ENCODE data around the gene GNG7. TPM values are rescaled to one million over a fixed set of nuclear protein-coding genes. Genes with fewer than 3 reads are reported as not detected.

Gene GNG7
- total RNA-seq, 4 donors from 2014 or later, result 0.57 to 3.8 (median 1.6) TPM

- intact Hi-C loops (cut with DNase I), result loop anchor here (5.0 kb wide), 1 partner anchor 65 kb away; no protein-coding TSS in a partner anchor
- TF ChIP-seq POLR2A (IDR thresholded peaks at IDR 0.05) (peak in 1 of 4 donors; percentile 14), CTCF (IDR thresholded peaks at IDR 0.05) (peak in 1 of 6 experiments; percentile 1)
- peaks cover 28 to 59% (median 37%) of the 10 kb centered on the region in 3 donors for H3K4me1 ChIP-seq
- H3K9me3 ChIP-seq, result no peaks in the 10 kb centered on the region
- peak overlapping the region; percentile 90 to 96 (median 91) for H3K27ac ChIP-seq
- H3K4me3 ChIP-seq, result peak overlapping the region; percentile 64 to 94 (median 88)
- H3K27me3 ChIP-seq, result no peaks in the 10 kb centered on the region
- peaks cover 0 to 10% (median 0%) of the 10 kb centered on the region in 3 donors for H3K36me3 ChIP-seq
- 5 to 8% methylated on average over 8 to 17 of the region's 27 CpGs for WGBS, 2 donors
- DNase-seq, result no peak
These were observed 225.3 kb downstream of the GNG7 start for GRCh38 chr19:2477141-2477710.

GRCh38 chr19:2476451-2477140 lies 225.9 kb downstream of the GNG7 start:
- Histone ChIP-seq H3K4me1 (peaks cover 28 to 59% (median 37%) of the 10 kb centered on the region in 3 donors), H3K27ac (peak overlapping the region; percentile 90 to 96 (median 91)), H3K36me3 (peaks cover 0 to 10% (median 0%) of the 10 kb centered on the region in 3 donors), H3K9me3 (no peaks in the 10 kb centered on the region), H3K4me3 (peak overlapping the region; percentile 64 to 94 (median 88)), H3K27me3 (no peaks in the 10 kb centered on the region)
- TF ChIP-seq CTCF (IDR thresholded peaks at IDR 0.05) (no peak), POLR2A (IDR thresholded peaks at IDR 0.05) (no peak)
- no peak for DNase-seq
- intact Hi-C loops (cut with DNase I), result loop anchor here (5.0 kb wide), 1 partner anchor 66 kb away; no protein-coding TSS in a partner anchor
- 0 to 1% methylated on average over 8 to 19 of the region's 42 CpGs for WGBS, 2 donors

- no peaks in the 10 kb centered on the region for H3K9me3 ChIP-seq
- H3K4me3 ChIP-seq, result peak within 1 kb of the TSS; percentile 64 to 94 (median 88)
- WGBS, 2 donors, result 0 to 2% methylated on average over 22 to 25 of the region's 70 CpGs
- no peaks in the 10 kb centered on the region for H3K27me3 ChIP-seq
- peak; percentile 88 for DNase-seq
- peaks cover 28 to 59% (median 37%) of the 10 kb centered on the region in 3 donors for H3K4me1 ChIP-seq
- H3K36me3 ChIP-seq, result peaks cover 0 to 10% (median 0%) of the 10 kb centered on the region in 3 donors
- TF ChIP-seq POLR2A (IDR thresholded peaks at IDR 0.05), result peak; percentile 70 to 100 (median 100)
- peak in 4 of 6 experiments; percentile 6 to 30 (median 18) for TF ChIP-seq CTCF (IDR thresholded peaks at IDR 0.05)
- intact Hi-C loops (cut with DNase I), result loop anchor here (2.0 to 5.0 kb wide), 2 partner anchors 66 to 135 kb away; no protein-coding TSS in a partner anchor
- H3K27ac ChIP-seq, result peak within 1 kb of the TSS; percentile 90 to 96 (median 91)
These were observed 226.6 kb downstream of the GNG7 start, which contains the start of gene GADD45B for GRCh38 chr19:2475702-2476450. Gene GADD45B (plus strand): TSS chr19:2476127. CDS start chr19:2476359, 232 bp downstream.

GRCh38 chr19:2475018-2475701 lies 227.3 kb downstream of the GNG7 start:
- Histone ChIP-seq H3K27ac (peak overlapping the region; percentile 90 to 96 (median 91)), H3K36me3 (peaks cover 0 to 10% (median 0%) of the 10 kb centered on the region in 3 donors), H3K9me3 (no peaks in the 10 kb centered on the region), H3K4me3 (peak overlapping the region; percentile 64 to 94 (median 88)), H3K27me3 (no peaks in the 10 kb centered on the region), H3K4me1 (peaks cover 28 to 55% (median 37%) of the 10 kb centered on the region in 3 donors)
- intact Hi-C loops (cut with DNase I), result loop anchor here (2.0 to 5.0 kb wide), 2 partner anchors 67 to 136 kb away; no protein-coding TSS in a partner anchor
- no peak for DNase-seq
- no peak for TF ChIP-seq CTCF (IDR thresholded peaks at IDR 0.05)
- no peak for TF ChIP-seq POLR2A (IDR thresholded peaks at IDR 0.05)
- WGBS, 2 donors, result 0% methylated on average over 16 of the region's 45 CpGs; no CpG with 5 or more reads in 1 of the 2 donors
